GM19351 (cell line): ENCODE data around the gene AURKA.
"Not testable (repeated sequence)": the region's sequence is repeated elsewhere in the genome, so short reads cannot be mapped to it uniquely, and the experiment has no call there.

ENCODE experiments used
- ATAC-seq: cut with Tn5 transposase; IDR thresholded peaks from one replicate; pipeline ENCODE4 v1.9.1; 2021; ENCODE audit warnings: mild to moderate bottlenecking, moderate library complexity; ENCODE audit not compliant: unreplicated experiment

The AURKA gene

GRCh38 chr20:56422076-56422823 lies 30.2 kb upstream of the AURKA start:
- ATAC-seq = no peak

GRCh38 chr20:56420940-56421688 lies 29.1 kb upstream of the AURKA start:
- no peak for ATAC-seq

- ATAC-seq = no peak
Measured at GRCh38 chr20:56420028-56420427, 28.0 kb upstream of the AURKA start.

- no peak for ATAC-seq
Measured at GRCh38 chr20:56418385-56418861, 26.4 kb upstream of the AURKA start.

- no peak for ATAC-seq
Measured at GRCh38 chr20:56417911-56418310, 25.9 kb upstream of the AURKA start.

- no peak for ATAC-seq
Measured at GRCh38 chr20:56417402-56417801, 25.4 kb upstream of the AURKA start.

GRCh38 chr20:56414842-56415765 lies 23.1 kb upstream of the AURKA start:
- no peak for ATAC-seq

- no peak for ATAC-seq
Measured at GRCh38 chr20:56412949-56413348, 20.9 kb upstream of the AURKA start.

GRCh38 chr20:56412473-56412790 lies 20.4 kb upstream of the AURKA start:
- no peak for ATAC-seq

GRCh38 chr20:56411759-56412472 lies 19.9 kb upstream of the AURKA start, which contains the start of gene CASS4:
Gene CASS4, plus strand, starts transcription at chr20:56412260. Its CDS starts 199 bp downstream, at chr20:56412459.
- ATAC-seq = peak; percentile 80

- ATAC-seq = not testable (repeated sequence)
Measured at GRCh38 chr20:56411287-56411686, 19.3 kb upstream of the AURKA start.

- no peak for ATAC-seq
Measured at GRCh38 chr20:56409956-56410355, 17.9 kb upstream of the AURKA start.

- no peak for ATAC-seq
Measured at GRCh38 chr20:56409521-56409920, 17.5 kb upstream of the AURKA start.

- no peak for ATAC-seq
Measured at GRCh38 chr20:56406910-56407309, 14.9 kb upstream of the AURKA start.

- not testable (repeated sequence) for ATAC-seq
Measured at GRCh38 chr20:56405356-56405755, 13.3 kb upstream of the AURKA start.

GRCh38 chr20:56403465-56403864 lies 11.4 kb upstream of the AURKA start:
- no peak for ATAC-seq

GRCh38 chr20:56400001-56400640 lies 8.1 kb upstream of the AURKA start:
- ATAC-seq = no peak

- no peak for ATAC-seq
Measured at GRCh38 chr20:56395166-56395565, 3.2 kb upstream of the AURKA start.

GRCh38 chr20:56393653-56394052 lies 1.6 kb upstream of the AURKA start:
- ATAC-seq = no peak

GRCh38 chr20:56392881-56393482 lies 967 bp upstream of the AURKA start:
- ATAC-seq = peak; percentile 1
